Tibial nerve (tissue), 4 donors: ENCODE measurements around the gene SERPINI1. TPM values are rescaled to one million over a fixed set of nuclear protein-coding genes. Genes with fewer than 3 reads are reported as not detected.

Experiments used
- DNase-seq, 2 donors: peaks; one replicate each; pipeline ENCODE4 v3.0.0-alpha.2; 2019; ENCODE audit warnings: low spot score in 2 of 2
- H3K27ac ChIP-seq, 4 donors: fragments of 200-600 bp; sonication (generic) in 3 of 4; one replicate each; pipeline ENCODE4 v1.5.1; 2017 to 2019; ENCODE audit warnings: mild to moderate bottlenecking in 1 of 4
- H3K27me3 ChIP-seq, 2 donors: fragments of 200-600 bp; sonication (generic) in 1 of 2; one replicate each; pipeline versions ENCODE4 v1.5.1 to v1.6.0; 2017 to 2019
- H3K36me3 ChIP-seq, 3 donors: fragments of 200-600 bp; sonication (generic); one replicate each; pipeline ENCODE4 v1.5.1; 2018 to 2019
- H3K4me1 ChIP-seq, 4 donors: fragments of 200-600 bp; sonication (generic) in 3 of 4; one replicate each; pipeline ENCODE4 v1.5.1; 2017 to 2019
- H3K4me3 ChIP-seq, 4 donors: fragments of 200-600 bp; sonication (generic) in 3 of 4; one replicate each; pipeline ENCODE4 v1.5.1; 2017 to 2019; ENCODE audit warnings: mild to moderate bottlenecking in 1 of 4, moderate library complexity in 1 of 4
- H3K9me3 ChIP-seq, 4 donors: fragments of 200-600 bp; sonication (generic) in 3 of 4; one replicate each; pipeline ENCODE4 v1.5.1; 2017 to 2019
- CTCF ChIP-seq, 5 experiments: fragments of 200-600 bp in 3 of 5; fragments of 450-650 bp in 2 of 5; sonication (generic) in 3 of 5; IDR thresholded peaks; one replicate each; pipeline ENCODE4 v1.5.1; 2016 to 2019; ENCODE audit warnings: antibody characterized with exemption in 5 of 5, mild to moderate bottlenecking in 3 of 5, moderate library complexity in 2 of 5
- EP300 ChIP-seq, 2 donors: sonication (generic); formaldehyde crosslinking; IDR thresholded peaks; one replicate each; pipeline ENCODE4 v1.6.1; 2017; ENCODE audit warnings: antibody characterized with exemption in 2 of 2, mild to moderate bottlenecking in 1 of 2
- POLR2A ChIP-seq, 2 donors: fragments of 450-650 bp; IDR thresholded peaks; one replicate each; pipeline ENCODE4 v1.6.1; 2017; ENCODE audit warnings: antibody characterized with exemption in 2 of 2, mild to moderate bottlenecking in 2 of 2, moderate library complexity in 2 of 2
- WGBS, 2 donors: methylation state at CpG; one replicate each; pipeline ENCODE4 v1.1.5; 2018; 5-methylcytosine and 5-hydroxymethylcytosine counted together
- total RNA-seq, 4 donors: library from RNA; depleted of rRNA; stranded (reverse); fragments of >200 nt; gene quantifications; one replicate each; pipeline ENCODE4 v1.1.0, GENCODE V29; 2016

The SERPINI1 gene
- total RNA-seq, 4 donors from 2014 or later = 1.2 to 15.5 (median 3.8) TPM

- H3K4me1 ChIP-seq = no peaks in the 10 kb centered on the region
- no peak for TF ChIP-seq EP300 (IDR thresholded peaks at IDR 0.05)
- TF ChIP-seq POLR2A (IDR thresholded peaks at IDR 0.05) = no peak
- no peak for TF ChIP-seq CTCF (IDR thresholded peaks at IDR 0.05)
- H3K4me3 ChIP-seq = no peak overlapping the region
Measured at GRCh38 chr3:167829071-167829470, 93.5 kb downstream of the SERPINI1 start.

GRCh38 chr3:167830007-167830406 lies 94.5 kb downstream of the SERPINI1 start:
- TF ChIP-seq CTCF (IDR thresholded peaks at IDR 0.05) (no peak), POLR2A (IDR thresholded peaks at IDR 0.05) (no peak), EP300 (IDR thresholded peaks at IDR 0.05) (no peak)
- Histone ChIP-seq H3K4me3 (no peak overlapping the region), H3K27ac (no peak overlapping the region), H3K9me3 (no peaks in the 10 kb centered on the region), H3K36me3 (no peaks in the 10 kb centered on the region), H3K4me1 (no peaks in the 10 kb centered on the region), H3K27me3 (no peaks in the 10 kb centered on the region)
- 76 to 84% methylated on average over 4 of the region's 4 CpGs for WGBS, 2 donors
- DNase-seq = no peak

More at GRCh38 chr3:167829071-167829470, 93.5 kb downstream of the SERPINI1 start:
- Histone ChIP-seq H3K27me3 (no peaks in the 10 kb centered on the region), H3K36me3 (no peaks in the 10 kb centered on the region), H3K9me3 (no peaks in the 10 kb centered on the region), H3K27ac (no peak overlapping the region)
- no peak for DNase-seq
- 56 to 65% methylated on average over 2 of the region's 2 CpGs for WGBS, 2 donors

GRCh38 chr3:167835359-167835758 lies 99.8 kb downstream of the SERPINI1 start:
- DNase-seq = no peak
- no peak overlapping the region for H3K27ac ChIP-seq
- no peak for TF ChIP-seq EP300 (IDR thresholded peaks at IDR 0.05)
- TF ChIP-seq CTCF (IDR thresholded peaks at IDR 0.05) = no peak
- TF ChIP-seq POLR2A (IDR thresholded peaks at IDR 0.05) = no peak
- H3K27me3 ChIP-seq = no peaks in the 10 kb centered on the region
- H3K9me3 ChIP-seq = no peaks in the 10 kb centered on the region
- WGBS, 2 donors = 63 to 67% methylated on average over 5 of the region's 5 CpGs
- no peaks in the 10 kb centered on the region for H3K36me3 ChIP-seq
- H3K4me1 ChIP-seq = no peaks in the 10 kb centered on the region
- no peak overlapping the region for H3K4me3 ChIP-seq

- 86 to 91% methylated on average over 4 of the region's 4 CpGs for WGBS, 2 donors
- H3K27me3 ChIP-seq = no peaks in the 10 kb centered on the region
- TF ChIP-seq EP300 (IDR thresholded peaks at IDR 0.05) = no peak
- no peak for TF ChIP-seq CTCF (IDR thresholded peaks at IDR 0.05)
- TF ChIP-seq POLR2A (IDR thresholded peaks at IDR 0.05) = no peak
- no peaks in the 10 kb centered on the region for H3K4me1 ChIP-seq
- H3K9me3 ChIP-seq = no peaks in the 10 kb centered on the region
- H3K27ac ChIP-seq = no peak overlapping the region
- H3K4me3 ChIP-seq = no peak overlapping the region
- no peak for DNase-seq
- H3K36me3 ChIP-seq = no peaks in the 10 kb centered on the region
Measured at GRCh38 chr3:167835953-167836352, 100.4 kb downstream of the SERPINI1 start.

- 51% methylated on average over 2 of the region's 2 CpGs for WGBS, 2 donors
- Histone ChIP-seq H3K4me3 (no peak overlapping the region), H3K4me1 (no peaks in the 10 kb centered on the region), H3K36me3 (no peaks in the 10 kb centered on the region), H3K9me3 (no peaks in the 10 kb centered on the region), H3K27me3 (no peaks in the 10 kb centered on the region), H3K27ac (no peak overlapping the region)
- no peak for DNase-seq
- peak in 1 of 5 experiments; percentile 22 for TF ChIP-seq CTCF (IDR thresholded peaks at IDR 0.05)
- TF ChIP-seq POLR2A (IDR thresholded peaks at IDR 0.05) = no peak
- no peak for TF ChIP-seq EP300 (IDR thresholded peaks at IDR 0.05)
Measured at GRCh38 chr3:167837466-167837865, 101.9 kb downstream of the SERPINI1 start.
